Measurements from ENCODE around the gene CEP170.
"Not testable (repeated sequence)": the region's sequence is repeated elsewhere in the genome, so short reads cannot be mapped to it uniquely, and the experiment has no call there.

- not testable (repeated sequence) for TF ChIP-seq CTCF (IDR thresholded peaks at IDR 0.05; ENCODE audit: low read length); EZH2phosphoT487 (IDR thresholded peaks at IDR 0.05; ENCODE audit: low read length); EZH2 (optimal IDR thresholded peaks at IDR 0.05; ENCODE audit: low read depth, low read length)
Measured at GRCh38 chr1:243087368-243087767, 167.7 kb downstream of the CEP170 start.
